ENCODE results near the gene NCAN.

Gene NCAN

GRCh38 chr19:19267305-19267704 is 55.5 kb downstream of the NCAN start:
- H3K4me1 Mint-ChIP-seq, result peaks cover 4 to 5% of the 10 kb centered on the region in 2 donors
- no peak for DNase-seq
- no peak for ATAC-seq (replicated peaks)
- no peaks in the 10 kb centered on the region for H3K36me3 Mint-ChIP-seq
- no peak overlapping the region for H3K27ac Mint-ChIP-seq
- H3K9me3 Mint-ChIP-seq, result peaks cover 0 to 2% of the 10 kb centered on the region in 2 donors
- H3K4me3 Mint-ChIP-seq, result no peak overlapping the region
- H3K27me3 Mint-ChIP-seq, result peaks cover 19 to 34% of the 10 kb centered on the region in 2 donors

GRCh38 chr19:19268453-19269385 is 57.0 kb downstream of the NCAN start:
- Mint-ChIP-seq H3K27me3 (peaks cover 18 to 35% of the 10 kb centered on the region in 2 donors), H3K4me1 (peaks cover 7 to 10% of the 10 kb centered on the region in 2 donors), H3K4me3 (no peak overlapping the region), H3K36me3 (peaks cover 0 to under 1% of the 10 kb centered on the region in 2 donors), H3K9me3 (peaks cover 0 to 2% of the 10 kb centered on the region in 2 donors), H3K27ac (no peak overlapping the region)
- no peak for DNase-seq
- no peak for ATAC-seq (replicated peaks)

- no peak for DNase-seq
- H3K9me3 Mint-ChIP-seq, result peaks cover 0 to 2% of the 10 kb centered on the region in 2 donors
- peaks cover 7 to 10% of the 10 kb centered on the region in 2 donors for H3K4me1 Mint-ChIP-seq
- no peak overlapping the region for H3K4me3 Mint-ChIP-seq
- peaks cover 24 to 37% of the 10 kb centered on the region in 2 donors for H3K27me3 Mint-ChIP-seq
- no peak for ATAC-seq (replicated peaks)
- H3K27ac Mint-ChIP-seq, result no peak overlapping the region
- peaks cover 8 to 10% of the 10 kb centered on the region in 2 donors for H3K36me3 Mint-ChIP-seq
These were observed 58.4 kb downstream of the NCAN start for GRCh38 chr19:19269952-19270694.

GRCh38 chr19:19270749-19271571 is 59.2 kb downstream of the NCAN start:
- DNase-seq (no peak), ATAC-seq (replicated peaks) (no peak)
- Mint-ChIP-seq H3K27ac (no peak overlapping the region), H3K36me3 (peaks cover 10 to 15% of the 10 kb centered on the region in 2 donors), H3K4me1 (peaks cover 7 to 10% of the 10 kb centered on the region in 2 donors), H3K9me3 (peaks cover 0 to 2% of the 10 kb centered on the region in 2 donors), H3K4me3 (no peak overlapping the region), H3K27me3 (peaks cover 24 to 37% of the 10 kb centered on the region in 2 donors)

- Mint-ChIP-seq H3K36me3 (peaks cover 20 to 26% of the 10 kb centered on the region in 2 donors), H3K4me3 (no peak overlapping the region), H3K4me1 (peaks cover 7 to 10% of the 10 kb centered on the region in 2 donors), H3K9me3 (peaks cover 0 to 2% of the 10 kb centered on the region in 2 donors), H3K27me3 (peaks cover 24 to 46% of the 10 kb centered on the region in 2 donors), H3K27ac (no peak overlapping the region)
- no peak for ATAC-seq (replicated peaks)
- DNase-seq, result no peak
These were observed 60.3 kb downstream of the NCAN start for GRCh38 chr19:19271828-19272599.

- Mint-ChIP-seq H3K27me3 (peaks cover 24 to 49% of the 10 kb centered on the region in 2 donors), H3K36me3 (peaks cover 33 to 42% of the 10 kb centered on the region in 2 donors), H3K4me3 (no peak overlapping the region), H3K4me1 (peaks cover 7 to 10% of the 10 kb centered on the region in 2 donors), H3K9me3 (no peaks in the 10 kb centered on the region), H3K27ac (no peak overlapping the region)
- ATAC-seq (replicated peaks), result no peak
- no peak for DNase-seq
These were observed 62.4 kb downstream of the NCAN start for GRCh38 chr19:19274146-19274545.

GRCh38 chr19:19274716-19275565 is 63.2 kb downstream of the NCAN start:
- no peaks in the 10 kb centered on the region for H3K9me3 Mint-ChIP-seq
- H3K36me3 Mint-ChIP-seq, result peaks cover 40 to 43% of the 10 kb centered on the region in 2 donors
- ATAC-seq (replicated peaks) (no peak), DNase-seq (no peak)
- peaks cover 24 to 48% of the 10 kb centered on the region in 2 donors for H3K27me3 Mint-ChIP-seq
- H3K4me1 Mint-ChIP-seq, result peaks cover 7 to 10% of the 10 kb centered on the region in 2 donors
- H3K27ac Mint-ChIP-seq, result peak overlapping the region; percentile 20
- no peak overlapping the region for H3K4me3 Mint-ChIP-seq

- no peak for DNase-seq
- peaks cover 6 to 10% of the 10 kb centered on the region in 2 donors for H3K4me1 Mint-ChIP-seq
- no peak overlapping the region for H3K27ac Mint-ChIP-seq
- no peak for ATAC-seq (replicated peaks)
- no peak overlapping the region for H3K4me3 Mint-ChIP-seq
- H3K27me3 Mint-ChIP-seq, result peaks cover 20 to 40% of the 10 kb centered on the region in 2 donors
- no peaks in the 10 kb centered on the region for H3K9me3 Mint-ChIP-seq
- peaks cover 53 to 55% of the 10 kb centered on the region in 2 donors for H3K36me3 Mint-ChIP-seq
These were observed 64.6 kb downstream of the NCAN start for GRCh38 chr19:19276386-19276785.

- no peak for DNase-seq
- no peak overlapping the region for H3K4me3 Mint-ChIP-seq
- peaks cover 17 to 35% of the 10 kb centered on the region in 2 donors for H3K27me3 Mint-ChIP-seq
- H3K4me1 Mint-ChIP-seq, result peaks cover 6 to 10% of the 10 kb centered on the region in 2 donors
- no peak for ATAC-seq (replicated peaks)
- H3K27ac Mint-ChIP-seq, result no peak overlapping the region
- H3K36me3 Mint-ChIP-seq, result peaks cover 57 to 60% of the 10 kb centered on the region in 2 donors
- no peaks in the 10 kb centered on the region for H3K9me3 Mint-ChIP-seq
These were observed 65.1 kb downstream of the NCAN start for GRCh38 chr19:19276851-19277250.

- H3K36me3 Mint-ChIP-seq, result peaks cover 59 to 67% of the 10 kb centered on the region in 2 donors
- ATAC-seq (replicated peaks), result no peak
- no peak for DNase-seq
- H3K27ac Mint-ChIP-seq, result no peak overlapping the region
- H3K4me3 Mint-ChIP-seq, result no peak overlapping the region
- peaks cover 9 to 23% of the 10 kb centered on the region in 2 donors for H3K27me3 Mint-ChIP-seq
- H3K4me1 Mint-ChIP-seq, result peaks cover 3 to 4% of the 10 kb centered on the region in 2 donors
- H3K9me3 Mint-ChIP-seq, result no peaks in the 10 kb centered on the region
These were observed 66.6 kb downstream of the NCAN start for GRCh38 chr19:19278315-19278714.

- Mint-ChIP-seq H3K36me3 (peaks cover 62 to 70% of the 10 kb centered on the region in 2 donors), H3K4me3 (no peak overlapping the region), H3K27ac (no peak overlapping the region), H3K9me3 (no peaks in the 10 kb centered on the region), H3K27me3 (peaks cover 1 to 14% of the 10 kb centered on the region in 2 donors), H3K4me1 (no peaks in the 10 kb centered on the region)
- ATAC-seq (replicated peaks) (no peak), DNase-seq (no peak)
These were observed 67.4 kb downstream of the NCAN start for GRCh38 chr19:19279062-19279612.

GRCh38 chr19:19279853-19280252 is 68.1 kb downstream of the NCAN start:
- Mint-ChIP-seq H3K27ac (no peak overlapping the region), H3K36me3 (peaks cover 65 to 74% of the 10 kb centered on the region in 2 donors), H3K4me3 (no peak overlapping the region), H3K27me3 (peaks cover 0 to 12% of the 10 kb centered on the region in 2 donors), H3K9me3 (no peaks in the 10 kb centered on the region), H3K4me1 (no peaks in the 10 kb centered on the region)
- DNase-seq (no peak), ATAC-seq (replicated peaks) (no peak)
